Measurements from ENCODE around the gene FBXL17.

The FBXL17 gene

GRCh38 chr5:108297042-108297601 is 84.8 kb downstream of the FBXL17 start:
- Histone ChIP-seq H3K4me1 (ENCODE audit: low read length) (no peaks in the 10 kb centered on the region), H3K9ac (ENCODE audit: low read length) (no peak overlapping the region), H3K36me3 (replicated peaks; ENCODE audit: low read depth, low read length) (no peaks in the 10 kb centered on the region), H3K9me3 (ENCODE audit: insufficient read depth, low read length) (no peaks in the 10 kb centered on the region), H3K4me2 (ENCODE audit: low read length) (no peak overlapping the region), H2AFZ (ENCODE audit: low read depth, low read length) (no peak overlapping the region), H3K79me2 (ENCODE audit: low read length) (no peaks in the 10 kb centered on the region), H4K20me1 (ENCODE audit: insufficient read depth, low read length) (no peaks in the 10 kb centered on the region), H3K4me3 (ENCODE audit: low read length) (no peak overlapping the region), H3K27ac (ENCODE audit: low read length) (no peak overlapping the region), H3K27me3 (ENCODE audit: low read depth, low read length) (no peaks in the 10 kb centered on the region)
- TF ChIP-seq EZH2phosphoT487 (IDR thresholded peaks at IDR 0.05; ENCODE audit: low read depth) (no peak), CTCF (IDR thresholded peaks at IDR 0.05; ENCODE audit: low read depth, low read length) (no peak)

GRCh38 chr5:108295578-108296368 is 86.1 kb downstream of the FBXL17 start:
- no peaks in the 10 kb centered on the region for H3K9me3 ChIP-seq (ENCODE audit: insufficient read depth, low read length)
- H3K27ac ChIP-seq (ENCODE audit: low read length) = no peak overlapping the region
- no peak overlapping the region for H2AFZ ChIP-seq (ENCODE audit: low read depth, low read length)
- no peak overlapping the region for H3K9ac ChIP-seq (ENCODE audit: low read length)
- no peak overlapping the region for H3K4me2 ChIP-seq (ENCODE audit: low read length)
- TF ChIP-seq EZH2phosphoT487 (IDR thresholded peaks at IDR 0.05; ENCODE audit: low read depth) = no peak
- no peak for TF ChIP-seq CTCF (IDR thresholded peaks at IDR 0.05; ENCODE audit: low read depth, low read length)
- no peaks in the 10 kb centered on the region for H4K20me1 ChIP-seq (ENCODE audit: insufficient read depth, low read length)
- H3K36me3 ChIP-seq (replicated peaks; ENCODE audit: low read depth, low read length) = no peaks in the 10 kb centered on the region
- H3K79me2 ChIP-seq (ENCODE audit: low read length) = no peaks in the 10 kb centered on the region
- H3K4me3 ChIP-seq (ENCODE audit: low read length) = no peak overlapping the region
- no peaks in the 10 kb centered on the region for H3K27me3 ChIP-seq (ENCODE audit: low read depth, low read length)
- no peaks in the 10 kb centered on the region for H3K4me1 ChIP-seq (ENCODE audit: low read length)

GRCh38 chr5:108280960-108281569 is 100.8 kb downstream of the FBXL17 start:
- H3K4me2 ChIP-seq (ENCODE audit: low read length) = no peak overlapping the region

More at GRCh38 chr5:108280960-108281569, 100.8 kb downstream of the FBXL17 start:
- H3K9me3 ChIP-seq (ENCODE audit: insufficient read depth, low read length) = no peaks in the 10 kb centered on the region
- H3K27ac ChIP-seq (ENCODE audit: low read length) = no peak overlapping the region
- H3K27me3 ChIP-seq (ENCODE audit: low read depth, low read length) = no peaks in the 10 kb centered on the region
- TF ChIP-seq CTCF (IDR thresholded peaks at IDR 0.05; ENCODE audit: low read depth, low read length) (no peak), EZH2phosphoT487 (IDR thresholded peaks at IDR 0.05; ENCODE audit: low read depth) (no peak)
- no peaks in the 10 kb centered on the region for H3K36me3 ChIP-seq (replicated peaks; ENCODE audit: low read depth, low read length)
- no peak overlapping the region for H3K4me3 ChIP-seq (ENCODE audit: low read length)
- H4K20me1 ChIP-seq (ENCODE audit: insufficient read depth, low read length) = no peaks in the 10 kb centered on the region
- H3K79me2 ChIP-seq (ENCODE audit: low read length) = no peaks in the 10 kb centered on the region
- H3K4me1 ChIP-seq (ENCODE audit: low read length) = no peaks in the 10 kb centered on the region
- no peak overlapping the region for H2AFZ ChIP-seq (ENCODE audit: low read depth, low read length)
- no peak overlapping the region for H3K9ac ChIP-seq (ENCODE audit: low read length)

All from OCI-LY3 (cell line).